ENCODE results near the gene MARVELD3. TPM values are rescaled to one million over a fixed set of nuclear protein-coding genes. Genes with fewer than 3 reads are reported as not detected.
"Not testable (repeated sequence)": the region's sequence is repeated elsewhere in the genome, so short reads cannot be mapped to it uniquely, and the experiment has no call there.

Gene MARVELD3
- 13.9 and 14.0 TPM in 2 replicates for polyA plus RNA-seq (2013)

DNA sequence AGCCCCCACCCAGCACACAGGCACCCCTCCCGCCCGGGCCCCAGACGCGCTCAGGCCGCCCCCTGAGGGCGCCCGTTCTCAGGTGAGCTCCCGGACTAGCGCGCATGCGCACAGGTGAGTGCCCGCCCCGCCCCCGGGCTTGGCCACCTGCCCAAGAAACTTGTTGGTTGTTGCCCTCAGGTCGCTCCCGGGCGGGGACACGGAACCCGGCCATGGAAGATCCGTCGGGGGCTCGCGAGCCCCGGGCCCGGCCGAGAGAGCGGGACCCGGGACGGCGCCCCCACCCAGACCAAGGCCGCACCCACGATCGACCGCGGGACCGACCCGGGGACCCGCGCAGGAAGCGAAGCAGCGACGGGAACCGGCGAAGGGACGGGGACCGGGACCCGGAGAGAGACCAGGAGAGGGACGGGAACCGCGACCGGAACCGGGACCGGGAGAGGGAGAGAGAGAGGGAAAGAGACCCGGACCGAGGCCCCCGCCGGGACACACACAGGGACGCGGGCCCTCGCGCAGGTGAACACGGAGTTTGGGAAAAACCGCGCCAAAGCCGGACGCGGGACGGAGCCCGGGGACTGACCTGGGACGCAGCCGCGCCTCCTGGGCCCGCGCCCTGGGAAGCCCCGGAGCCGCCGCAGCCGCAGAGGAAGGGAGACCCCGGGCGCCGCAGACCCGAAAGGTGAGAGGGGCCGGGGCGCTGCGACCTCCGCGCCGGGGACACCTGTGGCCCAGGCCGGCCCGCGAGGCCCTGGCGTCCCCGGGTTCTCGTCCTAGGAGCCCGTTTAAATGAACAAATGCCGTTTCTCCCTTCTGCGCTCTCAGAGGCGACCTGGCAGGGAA is at the start of gene MARVELD3:
Gene MARVELD3, plus strand, starts transcription at position 167 of the 840 bp plus-strand sequence. Its CDS starts 46 bp downstream, at position 213.
- H2AFZ ChIP-seq (ENCODE audit: insufficient read depth, low read length, poor library complexity), result peak within 1 kb of the TSS; percentile 81
- peak within 1 kb of the TSS; percentile 48 for H3K27ac ChIP-seq (ENCODE audit: low read depth, low read length)
- peak within 1 kb of the TSS; percentile 50 for H4K91ac ChIP-seq (ENCODE audit: low read depth, low read length)
- H3K23ac ChIP-seq (ENCODE audit: low read length), result no peak within 1 kb of the TSS
- H3K14ac ChIP-seq (ENCODE audit: low read length), result peak within 1 kb of the TSS; percentile 18
- H2BK12ac ChIP-seq (ENCODE audit: low read length), result no peak within 1 kb of the TSS
- peak within 1 kb of the TSS; percentile 14 for H3K18ac ChIP-seq (ENCODE audit: low read length)
- H3K36me3 ChIP-seq (ENCODE audit: control insufficient read depth in 1 of 2, insufficient read depth in 2 of 2, low read length in 2 of 2), result peaks cover 0 to 1% of the 10 kb centered on the region in 2 experiments
- H3K4ac ChIP-seq (ENCODE audit: low read depth, low read length), result peak within 1 kb of the TSS; percentile 52
- H3K9ac ChIP-seq (ENCODE audit: low read length), result peak within 1 kb of the TSS; percentile 79
- peak within 1 kb of the TSS; percentile 27 for H4K12ac ChIP-seq (ENCODE audit: low read depth, low read length)
- peak within 1 kb of the TSS; percentile 61 for H2BK120ac ChIP-seq (ENCODE audit: insufficient read depth, low read length, poor library complexity)
- no peak within 1 kb of the TSS for H2AK5ac ChIP-seq (ENCODE audit: low read length)
- H3K4me3 ChIP-seq (ENCODE audit: low read depth, low read length), result peak within 1 kb of the TSS; percentile 89
- H3K79me1 ChIP-seq (ENCODE audit: low read length), result peaks cover 9% of the 10 kb centered on the region
- WGBS (ENCODE audit: extremely low coverage, insufficient coverage, insufficient read length), result no CpG with 5 or more reads among the region's 98 CpGs
- H3K27me3 ChIP-seq (ENCODE audit: insufficient read depth, low read length), result no peaks in the 10 kb centered on the region
- peaks cover 11 to 12% of the 10 kb centered on the region in 2 experiments for H3K4me1 ChIP-seq (ENCODE audit: control insufficient read depth in 1 of 2, insufficient read depth in 2 of 2, low read length in 2 of 2)
- peaks cover 5% of the 10 kb centered on the region for H3K79me2 ChIP-seq (ENCODE audit: control insufficient read depth, insufficient read depth, low read length, poor library complexity)
- H3K9me3 ChIP-seq (ENCODE audit: insufficient read depth, low read depth, low read length), result no peaks in the 10 kb centered on the region
- H3K4me2 ChIP-seq (ENCODE audit: low read length), result peak within 1 kb of the TSS; percentile 76
- H2BK5ac ChIP-seq (ENCODE audit: low read depth, low read length, poor library complexity), result peak within 1 kb of the TSS; percentile 38
- H4K8ac ChIP-seq (ENCODE audit: low read depth, low read length), result peak within 1 kb of the TSS; percentile 73
- peak; percentile 76 to 86 for DNase-seq

- H3K14ac ChIP-seq (ENCODE audit: low read length), result no peak within 1 kb of the TSS
- H3K23ac ChIP-seq (ENCODE audit: low read length), result no peak within 1 kb of the TSS
- no peak within 1 kb of the TSS for H3K18ac ChIP-seq (ENCODE audit: low read length)
- H2BK120ac ChIP-seq (ENCODE audit: insufficient read depth, low read length, poor library complexity), result no peak within 1 kb of the TSS
- H4K12ac ChIP-seq (ENCODE audit: low read depth, low read length), result no peak within 1 kb of the TSS
- no peaks in the 10 kb centered on the region for H3K79me2 ChIP-seq (ENCODE audit: control insufficient read depth, insufficient read depth, low read length, poor library complexity)
- no peak within 1 kb of the TSS for H4K8ac ChIP-seq (ENCODE audit: low read depth, low read length)
- no peak within 1 kb of the TSS for H2AK5ac ChIP-seq (ENCODE audit: low read length)
- H2BK5ac ChIP-seq (ENCODE audit: low read depth, low read length, poor library complexity), result no peak within 1 kb of the TSS
- H2AFZ ChIP-seq (ENCODE audit: insufficient read depth, low read length, poor library complexity), result no peak within 1 kb of the TSS
- H4K91ac ChIP-seq (ENCODE audit: low read depth, low read length), result no peak within 1 kb of the TSS
- H3K4me1 ChIP-seq (ENCODE audit: control insufficient read depth in 1 of 2, insufficient read depth in 2 of 2, low read length in 2 of 2), result no peaks in the 10 kb centered on the region
- H3K36me3 ChIP-seq (ENCODE audit: control insufficient read depth in 1 of 2, insufficient read depth in 2 of 2, low read length in 2 of 2), result no peaks in the 10 kb centered on the region
- WGBS (ENCODE audit: extremely low coverage, insufficient coverage, insufficient read length), result no CpG with 5 or more reads among the region's 3 CpGs
- H3K4ac ChIP-seq (ENCODE audit: low read depth, low read length), result no peak within 1 kb of the TSS
- H3K9ac ChIP-seq (ENCODE audit: low read length), result no peak within 1 kb of the TSS
- no peak within 1 kb of the TSS for H3K27ac ChIP-seq (ENCODE audit: low read depth, low read length)
- no peak for DNase-seq
- H3K4me3 ChIP-seq (ENCODE audit: low read depth, low read length), result no peak within 1 kb of the TSS
- no peaks in the 10 kb centered on the region for H3K27me3 ChIP-seq (ENCODE audit: insufficient read depth, low read length)
- H2BK12ac ChIP-seq (ENCODE audit: low read length), result no peak within 1 kb of the TSS
- no peak within 1 kb of the TSS for H3K4me2 ChIP-seq (ENCODE audit: low read length)
- no peaks in the 10 kb centered on the region for H3K79me1 ChIP-seq (ENCODE audit: low read length)
- H3K9me3 ChIP-seq (ENCODE audit: insufficient read depth, low read depth, low read length), result no peaks in the 10 kb centered on the region
These were observed 49.0 kb upstream of the MARVELD3 start, which contains the start of gene TAT for GRCh38 chr16:71576971-71577370. Gene TAT (minus strand): TSS chr16:71577092. CDS start chr16:71576415, 677 bp downstream.

DNA sequence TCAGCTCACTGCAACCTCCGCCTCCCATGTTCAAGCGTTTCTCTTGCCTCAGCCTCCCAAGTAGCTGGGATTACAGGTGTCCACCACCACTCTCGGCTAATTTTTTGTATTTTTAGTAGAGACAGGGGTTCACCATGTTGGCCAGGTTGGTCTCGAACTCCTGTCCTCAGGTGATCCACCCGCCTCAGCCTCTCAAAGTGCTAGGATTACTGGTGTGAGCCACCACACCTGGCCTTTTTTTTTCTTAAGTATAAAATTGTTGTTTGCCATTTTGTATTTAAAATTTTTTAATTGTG is 43.5 kb upstream of the MARVELD3 start:
- H2AK5ac ChIP-seq (ENCODE audit: low read length); H2BK120ac ChIP-seq (ENCODE audit: insufficient read depth, low read length, poor library complexity); H3K9me3 ChIP-seq (ENCODE audit: insufficient read depth, low read depth, low read length); H3K4me1 ChIP-seq (ENCODE audit: control insufficient read depth in 1 of 2, insufficient read depth in 2 of 2, low read length in 2 of 2); H3K27ac ChIP-seq (ENCODE audit: low read depth, low read length); H3K4me3 ChIP-seq (ENCODE audit: low read depth, low read length); H3K18ac ChIP-seq (ENCODE audit: low read length); H3K23ac ChIP-seq (ENCODE audit: low read length); H3K27me3 ChIP-seq (ENCODE audit: insufficient read depth, low read length); H4K91ac ChIP-seq (ENCODE audit: low read depth, low read length); DNase-seq; H3K9ac ChIP-seq (ENCODE audit: low read length); H4K8ac ChIP-seq (ENCODE audit: low read depth, low read length); H2BK12ac ChIP-seq (ENCODE audit: low read length); H2AFZ ChIP-seq (ENCODE audit: insufficient read depth, low read length, poor library complexity); H2BK5ac ChIP-seq (ENCODE audit: low read depth, low read length, poor library complexity); H3K79me2 ChIP-seq (ENCODE audit: control insufficient read depth, insufficient read depth, low read length, poor library complexity); H3K79me1 ChIP-seq (ENCODE audit: low read length); H3K4ac ChIP-seq (ENCODE audit: low read depth, low read length); H3K36me3 ChIP-seq (ENCODE audit: control insufficient read depth in 1 of 2, insufficient read depth in 2 of 2, low read length in 2 of 2); H3K14ac ChIP-seq (ENCODE audit: low read length); H4K12ac ChIP-seq (ENCODE audit: low read depth, low read length); H3K4me2 ChIP-seq (ENCODE audit: low read length): not testable (repeated sequence)
- WGBS (ENCODE audit: extremely low coverage, insufficient coverage, insufficient read length), result no CpG with 5 or more reads among the region's 5 CpGs

DNA sequence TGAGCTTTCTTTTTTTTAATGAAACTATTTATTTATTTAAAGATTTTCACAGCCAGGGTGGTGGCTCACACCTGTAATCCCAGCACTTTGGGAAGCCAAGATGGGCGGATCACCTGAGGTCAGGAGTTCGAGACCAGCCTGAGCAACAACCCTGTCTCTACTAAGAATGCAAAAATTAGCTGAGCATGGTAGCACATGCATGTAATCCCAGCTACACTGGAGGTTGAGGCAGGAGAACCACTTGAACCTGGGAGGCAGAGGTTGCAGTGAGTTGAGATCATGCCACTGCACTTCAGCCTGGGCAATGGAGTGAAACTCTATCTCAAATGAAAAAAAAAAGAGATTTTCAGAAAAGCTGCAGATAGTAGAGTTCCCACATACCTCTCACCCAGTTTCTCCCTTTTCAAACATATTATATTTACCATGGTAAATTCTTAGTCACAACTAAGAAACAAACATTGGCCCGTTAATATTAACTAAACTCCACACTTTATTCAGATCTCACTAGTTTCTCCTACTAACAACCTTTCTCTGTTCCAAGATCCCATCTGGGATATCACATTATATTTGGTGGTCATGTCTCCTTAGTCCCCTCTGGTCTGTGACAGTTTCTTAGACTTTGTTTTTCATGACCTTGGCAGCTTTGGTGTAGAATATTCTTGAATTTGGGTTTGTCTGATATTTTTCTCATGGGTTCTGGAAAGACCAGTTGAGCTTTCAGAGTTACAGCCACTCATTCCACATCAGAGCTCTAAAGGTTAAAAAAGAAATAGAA is 41.3 kb upstream of the MARVELD3 start:
- no peak overlapping the region for H2BK120ac ChIP-seq (ENCODE audit: insufficient read depth, low read length, poor library complexity)
- H2BK5ac ChIP-seq (ENCODE audit: low read depth, low read length, poor library complexity), result no peak overlapping the region
- H3K18ac ChIP-seq (ENCODE audit: low read length), result no peak overlapping the region
- H3K9me3 ChIP-seq (ENCODE audit: insufficient read depth, low read depth, low read length), result no peaks in the 10 kb centered on the region
- H3K27ac ChIP-seq (ENCODE audit: low read depth, low read length), result no peak overlapping the region
- H2BK12ac ChIP-seq (ENCODE audit: low read length), result no peak overlapping the region
- no peaks in the 10 kb centered on the region for H3K4me1 ChIP-seq (ENCODE audit: control insufficient read depth in 1 of 2, insufficient read depth in 2 of 2, low read length in 2 of 2)
- no peak overlapping the region for H2AK5ac ChIP-seq (ENCODE audit: low read length)
- H3K79me2 ChIP-seq (ENCODE audit: control insufficient read depth, insufficient read depth, low read length, poor library complexity), result no peaks in the 10 kb centered on the region
- no peak overlapping the region for H3K4me3 ChIP-seq (ENCODE audit: low read depth, low read length)
- H3K14ac ChIP-seq (ENCODE audit: low read length), result no peak overlapping the region
- no peaks in the 10 kb centered on the region for H3K36me3 ChIP-seq (ENCODE audit: control insufficient read depth in 1 of 2, insufficient read depth in 2 of 2, low read length in 2 of 2)
- no peaks in the 10 kb centered on the region for H3K27me3 ChIP-seq (ENCODE audit: insufficient read depth, low read length)
- no peak overlapping the region for H4K12ac ChIP-seq (ENCODE audit: low read depth, low read length)
- H2AFZ ChIP-seq (ENCODE audit: insufficient read depth, low read length, poor library complexity), result no peak overlapping the region
- no peak overlapping the region for H3K4ac ChIP-seq (ENCODE audit: low read depth, low read length)
- no peak overlapping the region for H3K4me2 ChIP-seq (ENCODE audit: low read length)
- no peak for DNase-seq
- no peak overlapping the region for H3K9ac ChIP-seq (ENCODE audit: low read length)
- WGBS (ENCODE audit: extremely low coverage, insufficient coverage, insufficient read length), result no CpG with 5 or more reads among the region's 3 CpGs
- no peak overlapping the region for H4K91ac ChIP-seq (ENCODE audit: low read depth, low read length)
- H3K23ac ChIP-seq (ENCODE audit: low read length), result no peak overlapping the region
- H4K8ac ChIP-seq (ENCODE audit: low read depth, low read length), result no peak overlapping the region
- H3K79me1 ChIP-seq (ENCODE audit: low read length), result no peaks in the 10 kb centered on the region
